GM12878 (cell line): ENCODE data around the gene RFFL. TPM values are rescaled to one million over a fixed set of nuclear protein-coding genes. Genes with fewer than 3 reads are reported as not detected.

Experiments
- ATAC-seq: fragments of 200-7000 bp; cut with Tn5 transposase; 3 replicates; pipeline ENCODE4 v1.9.1; 2020; ENCODE audit warnings: mild to moderate bottlenecking, moderate library complexity
- BruUV-seq: library from RNA; stranded (reverse); fragments of 400-500 nt; replicated peaks from 2 replicates; lab custom pipeline; 2021; lab: Mats Ljungman, UMichigan
- CTCF ChIA-PET: fragments of 300-600 bp; sonication (Branson Sonifier 250); formaldehyde crosslinking; extraction: SDS; loops from one replicate; lab custom pipeline; 2021; ENCODE audit warnings: inconsistent platforms; lab: Yijun Ruan, JAX
- POLR2A ChIA-PET: fragments of 350-600 bp; formaldehyde crosslinking; extraction: SDS; loops from one replicate; lab custom pipeline; 2021; ENCODE audit warnings: inconsistent platforms; lab: Charles Lee
- RAD21 ChIA-PET: fragments of 300-600 bp; sonication (Branson Sonifier 250); formaldehyde crosslinking; loops from one replicate; lab custom pipeline; 2023; ENCODE audit warnings: antibody characterized with exemption; ENCODE audit not compliant: unreplicated experiment; lab: Charles Lee
- SMC1A ChIA-PET: fragments of 300-600 bp; sonication (Branson Sonifier 250); formaldehyde crosslinking; loops from one replicate; lab custom pipeline; 2023; ENCODE audit not compliant: unreplicated experiment, uncharacterized antibody; lab: Charles Lee
- DNase-seq: peaks from one replicate; pipeline ENCODE4 v3.0.0-alpha.2; 2011; ENCODE audit warnings: low read depth, low spot score
- FAIRE-seq: peaks from 3 replicates; lab custom pipeline; 2011; peaks lifted over from hg19 to GRCh38; lab: Jason Lieb, UNC
- H2AFZ ChIP-seq: 2 replicates; pipeline ENCODE4 v1.6.0; 2011; ENCODE audit warnings: low read depth, low read length, control low read depth; ENCODE audit not compliant: control insufficient read depth
- H3K27ac ChIP-seq: 2 replicates; pipeline ENCODE4 v1.5.1; 2011; ENCODE audit warnings: control low read depth; ENCODE audit not compliant: control insufficient read depth, insufficient read depth
- H3K27me3 ChIP-seq, 2 experiments: replicated peaks in 1 of 2; 2 replicates each; pipeline versions ENCODE4 v1.6.0 to v1.6.1; 2011; ENCODE audit warnings: low read length in 1 of 2; ENCODE audit not compliant: control insufficient read depth in 2 of 2, insufficient read depth in 2 of 2
- H3K36me3 ChIP-seq, 2 experiments: 2 replicates each; pipeline ENCODE4 v1.5.1; 2011; ENCODE audit warnings: low read length in 1 of 2; ENCODE audit not compliant: control insufficient read depth in 2 of 2, insufficient read depth in 2 of 2
- H3K4me1 ChIP-seq: 2 replicates; pipeline ENCODE4 v1.6.1; 2011; ENCODE audit warnings: mild to moderate bottlenecking, low read length, moderate library complexity, mixed read lengths; ENCODE audit not compliant: control insufficient read depth, insufficient read depth
- H3K4me2 ChIP-seq: 2 replicates; pipeline ENCODE4 v1.6.0; 2011; ENCODE audit warnings: control low read depth; ENCODE audit not compliant: control insufficient read depth, insufficient read depth
- H3K4me3 ChIP-seq: fragments of 200-600 bp; sonication (generic); 2 replicates; pipeline ENCODE4 v1.5.1; 2016
- H3K79me2 ChIP-seq: 2 replicates; pipeline ENCODE4 v1.6.0; 2011; ENCODE audit warnings: low read length; ENCODE audit not compliant: control insufficient read depth, insufficient read depth
- H3K9ac ChIP-seq: 2 replicates; pipeline ENCODE4 v1.8.0; 2011; ENCODE audit warnings: low read length, control low read depth, mixed read lengths; ENCODE audit not compliant: control insufficient read depth, insufficient read depth
- H3K9me3 ChIP-seq: replicated peaks from 3 replicates; pipeline ENCODE4 v1.5.1; 2011; ENCODE audit warnings: mild to moderate bottlenecking, low read length; ENCODE audit not compliant: control insufficient read depth, insufficient read depth
- H4K20me1 ChIP-seq: 2 replicates; pipeline ENCODE4 v1.6.0; 2011; ENCODE audit not compliant: control insufficient read depth, insufficient read depth
- BCL11A ChIP-seq: IDR thresholded peaks from 2 replicates; pipeline ENCODE4 v1.6.1; 2011; ENCODE audit warnings: low read depth, low read length
- CREB1 ChIP-seq: IDR thresholded peaks from 2 replicates; pipeline ENCODE4 v1.6.1; 2012; ENCODE audit warnings: low read depth, mild to moderate bottlenecking, inconsistent platforms
- CUX1 ChIP-seq: IDR thresholded peaks from 2 replicates; pipeline ENCODE4 v1.6.1; 2012; ENCODE audit warnings: improper control_type of control experiment, low read depth, low read length; ENCODE audit not compliant: insufficient replicate concordance
- FOXK2 ChIP-seq: fragments of 450-650 bp; IDR thresholded peaks from 2 replicates; pipeline ENCODE4 v1.6.1; 2017; ENCODE audit warnings: mild to moderate bottlenecking, moderate library complexity
- GABPA ChIP-seq: IDR thresholded peaks from 2 replicates; pipeline ENCODE4 v1.6.1; 2014; ENCODE audit warnings: antibody characterized with exemption, low read depth, mild to moderate bottlenecking, inconsistent platforms
- GATAD2B ChIP-seq: fragments of 450-650 bp; conservative IDR thresholded peaks from 2 replicates; pipeline ENCODE4 v1.6.1; 2017; ENCODE audit warnings: low read depth, mild to moderate bottlenecking, moderate library complexity
- NFYB ChIP-seq: IDR thresholded peaks from 2 replicates; pipeline ENCODE4 v1.6.1; 2011; ENCODE audit warnings: low read depth, mild to moderate bottlenecking, low read length, improper control_type of control experiment, moderate library complexity; ENCODE audit not compliant: insufficient read depth
- NR2F1 ChIP-seq: fragments of 450-650 bp; conservative IDR thresholded peaks from 2 replicates; pipeline ENCODE4 v1.6.1; 2017; ENCODE audit warnings: mild to moderate bottlenecking
- STAT3 ChIP-seq: IDR thresholded peaks from 2 replicates; pipeline ENCODE4 v1.6.1; 2011; ENCODE audit warnings: low read depth, low read length, improper control_type of control experiment
- ZNF592 ChIP-seq: fragments of 450-650 bp; IDR thresholded peaks from 2 replicates; pipeline ENCODE4 v1.6.1; 2017; ENCODE audit warnings: mild to moderate bottlenecking, moderate library complexity
- WGBS: methylation state at CpG from one replicate; pipeline ENCODE4 v1.1.6; 2016; ENCODE audit warnings: low lambda C conversion rate; ENCODE audit not compliant: insufficient replicate concordance, insufficient coverage; ENCODE audit errors: missing lambda C conversion rate; 5-methylcytosine and 5-hydroxymethylcytosine counted together
- in situ Hi-C: fragments of 300-500 bp; cut with MboI; formaldehyde crosslinking; loops from 9 replicates; pipeline ENCODE4 v1.14.3; 2018; ENCODE audit warnings: mixed read lengths
- intact Hi-C: fragments of 100-400 bp; cut with micrococcal nuclease; formaldehyde crosslinking; loops from one replicate; pipeline ENCODE4 v1.14.2; 2022; ENCODE audit not compliant: unreplicated experiment
- polyA plus RNA-seq, 11 experiments: library from polyadenylated mRNA; depleted of rRNA in 4 of 11; unstranded in 6 of 11; stranded (reverse) in 5 of 11; fragments of >200 nt; fragmentation: Nextera tagmentation in 4 of 11; fragmentation: Illumina TruSeq in 1 of 11; extraction: Ambion mirVana in 4 of 11; extraction: Trizol in 1 of 11; gene quantifications; 1 replicate in 1 of 11; 2 replicates in 10 of 11; pipeline versions ENCODE4 v1.2.1 to v1.2.3, GENCODE V29; 2011 to 2016; ENCODE audit warnings: inconsistent platforms in 2 of 11, missing spikeins in 2 of 11, low read depth in 1 of 11
- total RNA-seq, 4 experiments: library from RNA; depleted of rRNA in 3 of 4; stranded (reverse); fragments of >200 nt in 3 of 4; fragmentation: Illumina TruSeq in 1 of 4; extraction: Trizol in 1 of 4; gene quantifications; 2 replicates each; pipeline versions ENCODE4 v1.2.1 to v1.2.3, GENCODE V29; 2013 to 2021

The RFFL gene
- total and polyA plus RNA-seq, 10 of the 15 experiments (the other 5 are each of a cell fraction or from before 2014, with no cell fraction given), result 4.7 to 56.1 (median 26.9) TPM

- TF ChIP-seq CUX1, result no peak
Measured at GRCh38 chr17:35041390-35041789, 22.1 kb downstream of the RFFL start (continued).

GRCh38 chr17:35038453-35038852 is 25.1 kb downstream of the RFFL start:
- no peaks in the 10 kb centered on the region for H3K27me3 ChIP-seq
- no peak overlapping the region for H3K9ac ChIP-seq
- ATAC-seq, result no peak
- DNase-seq, result no peak
- SMC1A ChIA-PET, result interaction anchor here (1.3 kb wide), 1 partner anchor 15 kb away, joined by 3 read pairs; no protein-coding TSS in a partner anchor
- H3K4me2 ChIP-seq, result no peak overlapping the region
- CTCF ChIA-PET, result interaction anchor here (1.1 to 1.4 kb wide), 2 partner anchors 25 to 56 kb away, joined by 3 read pairs; partner anchors contain the start of gene RFFL
- no peak for FAIRE-seq
- in situ Hi-C loops, result no loop called here
- POLR2A ChIA-PET, result no interaction called here
- H3K79me2 ChIP-seq, result peaks cover 11% of the 10 kb centered on the region
- WGBS, result 78% methylated on average over 3 of the region's 3 CpGs
- H3K9me3 ChIP-seq, result no peaks in the 10 kb centered on the region; the same call in 2 of the 3 replicates
- no peak overlapping the region for H3K27ac ChIP-seq
- BruUV-seq, result no TSS peak
- H3K36me3 ChIP-seq, result no peaks in the 10 kb centered on the region
- no peaks in the 10 kb centered on the region for H4K20me1 ChIP-seq
- H3K4me1 ChIP-seq, result no peaks in the 10 kb centered on the region
- H3K4me3 ChIP-seq, result no peak overlapping the region
- intact Hi-C loops, result no loop called here
- RAD21 ChIA-PET, result no interaction called here
- no peak overlapping the region for H2AFZ ChIP-seq
- TF ChIP-seq GABPA, result no peak
- TF ChIP-seq GATAD2B, result no peak
- no peak for TF ChIP-seq FOXK2
- no peak for TF ChIP-seq NR2F1
- no peak for TF ChIP-seq CREB1
- no peak for TF ChIP-seq ZNF592
- TF ChIP-seq NFYB, result no peak
- no peak for TF ChIP-seq STAT3
- TF ChIP-seq BCL11A, result no peak
